Liver (tissue), 3 donors: ENCODE data around the gene PPM1M.

Experiments
- JUND ChIP-seq, 2 donors: IDR thresholded peaks; 2 replicates each; pipeline ENCODE4 v1.6.1; 2016; ENCODE audit warnings: antibody characterized with exemption in 2 of 2
- NR2F2 ChIP-seq: IDR thresholded peaks from 2 replicates; pipeline ENCODE4 v1.6.1; 2016; ENCODE audit warnings: antibody characterized with exemption
- RAD21 ChIP-seq, 2 donors: IDR thresholded peaks; 2 replicates each; pipeline ENCODE4 v1.6.1; 2016; ENCODE audit warnings: antibody characterized with exemption in 2 of 2, mild to moderate bottlenecking in 2 of 2
- SP1 ChIP-seq: IDR thresholded peaks from 2 replicates; pipeline ENCODE4 v1.6.1; 2018; ENCODE audit warnings: antibody characterized with exemption, mild to moderate bottlenecking
- TAF1 ChIP-seq: conservative IDR thresholded peaks from 2 replicates; pipeline ENCODE4 v1.6.1; 2016; ENCODE audit warnings: antibody characterized with exemption, mild to moderate bottlenecking
- TF ChIP-seq, protein P1 (sequence below): fragments of 150-350 bp; IDR thresholded peaks from 2 replicates; pipeline ENCODE4 v1.5.1; 2017; ENCODE audit warnings: improper control_type of control experiment, low read depth, low read length; ENCODE audit not compliant: missing input control
- TF ChIP-seq, protein P2 (sequence below): IDR thresholded peaks from 2 replicates; pipeline ENCODE4 v1.6.1; 2016; ENCODE audit warnings: antibody characterized with exemption
- donor health status: healthy.
- donor health status: healthy.

DNA sequence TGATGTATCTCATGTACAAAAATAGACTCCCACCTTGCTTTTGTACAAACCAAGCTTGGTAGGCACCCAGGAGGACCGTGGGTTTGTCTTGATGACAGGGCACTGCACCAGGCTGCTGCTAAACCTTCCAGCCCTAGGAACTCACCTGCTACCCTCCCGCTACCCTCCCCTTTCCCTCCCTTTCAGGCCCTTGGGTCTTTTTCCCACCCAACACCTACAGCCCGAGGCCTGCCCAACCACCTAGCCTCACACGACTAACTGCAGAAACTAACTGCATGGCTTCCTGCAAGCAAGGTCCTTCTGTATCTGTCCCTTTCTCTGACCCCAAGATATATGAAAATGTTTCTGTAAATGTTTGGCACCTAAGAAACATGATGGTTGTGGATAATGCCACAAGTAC lies 11.1 kb downstream of the PPM1M start:
- TF ChIP-seq SP1: no peak
- TF ChIP-seq, protein P1, sequence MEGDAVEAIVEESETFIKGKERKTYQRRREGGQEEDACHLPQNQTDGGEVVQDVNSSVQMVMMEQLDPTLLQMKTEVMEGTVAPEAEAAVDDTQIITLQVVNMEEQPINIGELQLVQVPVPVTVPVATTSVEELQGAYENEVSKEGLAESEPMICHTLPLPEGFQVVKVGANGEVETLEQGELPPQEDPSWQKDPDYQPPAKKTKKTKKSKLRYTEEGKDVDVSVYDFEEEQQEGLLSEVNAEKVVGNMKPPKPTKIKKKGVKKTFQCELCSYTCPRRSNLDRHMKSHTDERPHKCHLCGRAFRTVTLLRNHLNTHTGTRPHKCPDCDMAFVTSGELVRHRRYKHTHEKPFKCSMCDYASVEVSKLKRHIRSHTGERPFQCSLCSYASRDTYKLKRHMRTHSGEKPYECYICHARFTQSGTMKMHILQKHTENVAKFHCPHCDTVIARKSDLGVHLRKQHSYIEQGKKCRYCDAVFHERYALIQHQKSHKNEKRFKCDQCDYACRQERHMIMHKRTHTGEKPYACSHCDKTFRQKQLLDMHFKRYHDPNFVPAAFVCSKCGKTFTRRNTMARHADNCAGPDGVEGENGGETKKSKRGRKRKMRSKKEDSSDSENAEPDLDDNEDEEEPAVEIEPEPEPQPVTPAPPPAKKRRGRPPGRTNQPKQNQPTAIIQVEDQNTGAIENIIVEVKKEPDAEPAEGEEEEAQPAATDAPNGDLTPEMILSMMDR: no peak
- no peak for TF ChIP-seq RAD21 (IDR thresholded peaks at IDR 0.05)
- TF ChIP-seq, protein P2, sequence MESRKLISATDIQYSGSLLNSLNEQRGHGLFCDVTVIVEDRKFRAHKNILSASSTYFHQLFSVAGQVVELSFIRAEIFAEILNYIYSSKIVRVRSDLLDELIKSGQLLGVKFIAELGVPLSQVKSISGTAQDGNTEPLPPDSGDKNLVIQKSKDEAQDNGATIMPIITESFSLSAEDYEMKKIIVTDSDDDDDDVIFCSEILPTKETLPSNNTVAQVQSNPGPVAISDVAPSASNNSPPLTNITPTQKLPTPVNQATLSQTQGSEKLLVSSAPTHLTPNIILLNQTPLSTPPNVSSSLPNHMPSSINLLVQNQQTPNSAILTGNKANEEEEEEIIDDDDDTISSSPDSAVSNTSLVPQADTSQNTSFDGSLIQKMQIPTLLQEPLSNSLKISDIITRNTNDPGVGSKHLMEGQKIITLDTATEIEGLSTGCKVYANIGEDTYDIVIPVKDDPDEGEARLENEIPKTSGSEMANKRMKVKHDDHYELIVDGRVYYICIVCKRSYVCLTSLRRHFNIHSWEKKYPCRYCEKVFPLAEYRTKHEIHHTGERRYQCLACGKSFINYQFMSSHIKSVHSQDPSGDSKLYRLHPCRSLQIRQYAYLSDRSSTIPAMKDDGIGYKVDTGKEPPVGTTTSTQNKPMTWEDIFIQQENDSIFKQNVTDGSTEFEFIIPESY: no peak
- no peak for TF ChIP-seq TAF1
- TF ChIP-seq JUND (IDR thresholded peaks at IDR 0.05): no peak
- no peak for TF ChIP-seq NR2F2
